ENCODE results near the gene GPR22.

GPR22 gene

DNA sequence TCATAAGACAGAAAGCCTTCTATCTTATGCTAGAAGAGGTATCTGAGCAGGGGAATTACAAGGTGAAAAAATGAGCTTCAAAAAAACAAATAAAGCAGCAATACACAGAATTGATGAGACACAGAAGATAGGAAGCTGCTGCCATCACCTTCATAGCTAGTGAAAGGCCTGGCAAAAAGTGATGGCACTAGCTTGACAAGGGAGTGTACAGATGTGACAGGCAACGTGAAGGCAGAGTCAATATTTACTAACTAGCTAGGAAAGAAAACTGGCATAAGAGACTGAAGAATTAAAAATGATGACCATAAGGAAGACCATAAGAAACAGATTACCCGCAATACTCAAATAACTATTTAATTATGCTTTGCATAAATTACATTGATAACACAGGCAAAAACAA is 9.4 kb downstream of the GPR22 start:
- FAIRE-seq, result no peak
- no peak for DNase-seq (ENCODE audit: low spot score)

DNA sequence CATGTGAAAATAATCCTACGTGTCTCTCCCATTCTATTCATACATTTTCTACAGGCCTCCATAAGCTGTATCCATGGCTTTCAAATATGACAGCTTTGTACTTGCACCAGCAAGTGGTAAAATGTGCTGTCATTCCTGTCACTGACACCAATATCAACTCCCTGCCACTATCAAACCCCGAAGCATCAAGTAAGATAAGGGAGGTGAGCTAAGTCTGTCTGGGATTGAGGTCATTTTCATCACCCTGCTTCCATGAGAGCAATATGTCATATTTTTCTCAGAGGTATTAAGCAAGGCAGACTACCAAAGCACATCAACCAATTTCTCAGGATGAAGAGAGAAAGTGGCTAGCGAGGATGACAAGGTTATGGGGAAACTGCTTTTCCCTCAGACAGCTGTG is 11.1 kb downstream of the GPR22 start:
- no peak for FAIRE-seq

DNA sequence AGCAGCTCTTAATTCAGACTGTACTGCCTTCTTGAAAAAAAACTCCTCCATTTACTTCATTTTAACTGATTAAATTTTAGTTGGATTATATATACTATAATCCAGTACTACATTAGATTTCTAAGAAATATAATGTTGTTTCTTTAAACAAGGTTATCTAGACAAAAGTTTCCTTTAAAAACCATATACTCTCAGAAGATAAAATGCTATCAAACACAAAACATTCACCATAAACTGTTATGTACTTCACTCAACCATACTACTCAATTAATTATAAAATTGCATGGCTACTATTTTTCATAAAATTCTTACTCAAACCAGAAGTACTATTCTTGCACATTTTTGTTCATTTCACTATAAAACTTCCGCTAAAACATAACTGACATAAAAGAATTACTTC is 12.7 kb downstream of the GPR22 start:
- FAIRE-seq, result peak; percentile 40
- DNase-seq (ENCODE audit: low spot score), result no peak

More for the DNA sequence above, 11.1 kb downstream of the GPR22 start:
- no peak for DNase-seq (ENCODE audit: low spot score)

DNA sequence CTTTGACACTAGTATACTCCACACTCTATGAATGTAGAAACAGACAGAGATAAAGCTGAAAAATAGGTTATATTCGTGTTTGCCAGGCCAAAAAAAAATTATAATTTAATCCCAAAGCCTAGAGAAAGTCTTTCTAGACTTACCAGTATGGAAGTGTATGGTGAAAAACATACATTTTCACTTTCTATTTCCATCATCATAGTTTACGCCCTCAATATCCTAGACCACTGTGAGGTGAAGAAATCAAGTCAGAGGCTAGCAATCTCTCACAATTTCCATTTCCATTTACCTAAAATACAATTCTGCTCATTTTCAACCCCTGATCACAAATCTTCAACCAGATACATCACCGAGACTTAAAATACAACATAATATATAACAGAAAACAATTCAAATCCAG is 16.2 kb downstream of the GPR22 start:
- no peak for DNase-seq (ENCODE audit: low spot score)
- no peak for FAIRE-seq

DNA sequence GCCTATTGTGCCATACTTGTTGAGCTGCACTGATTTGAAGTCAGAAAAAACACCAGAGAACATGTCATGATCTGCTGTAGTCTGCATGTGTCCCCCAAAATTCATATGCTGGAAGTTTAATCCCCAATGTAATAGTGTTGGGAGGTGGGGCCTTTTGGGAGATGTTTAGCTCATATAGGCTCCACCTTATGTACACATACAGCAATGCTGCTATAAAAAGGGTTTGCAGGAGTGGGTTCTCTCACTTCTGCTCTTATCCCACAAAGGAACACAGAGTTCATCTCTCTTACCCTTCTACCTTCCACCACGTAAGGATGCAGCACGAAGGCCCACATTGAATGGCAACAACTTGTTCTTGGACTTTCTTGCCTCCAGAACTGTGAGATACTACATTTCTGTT is 23.0 kb downstream of the GPR22 start:
- DNase-seq (ENCODE audit: low spot score) (no peak), FAIRE-seq (no peak)

DNA sequence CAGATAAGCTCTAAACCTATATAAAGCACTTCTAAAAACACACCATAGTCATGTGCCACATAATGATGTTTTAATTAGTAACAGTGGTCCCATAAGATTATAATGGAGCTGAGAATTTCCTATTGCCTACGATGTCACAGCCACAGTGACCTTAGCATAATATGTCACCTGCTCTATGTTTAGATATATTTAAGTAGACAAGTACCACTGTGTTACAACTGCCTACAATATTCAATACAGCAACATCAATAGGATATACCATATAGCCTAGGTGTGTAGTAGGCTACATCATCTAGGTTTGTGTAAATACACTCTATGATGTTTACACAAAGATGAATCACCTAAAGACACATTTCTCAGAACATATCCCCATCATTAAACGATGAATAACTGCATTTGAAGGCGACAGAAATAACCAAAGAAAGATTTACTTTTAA is 24.5 kb downstream of the GPR22 start:
- FAIRE-seq, result no peak
- DNase-seq (ENCODE audit: low spot score), result no peak

DNA sequence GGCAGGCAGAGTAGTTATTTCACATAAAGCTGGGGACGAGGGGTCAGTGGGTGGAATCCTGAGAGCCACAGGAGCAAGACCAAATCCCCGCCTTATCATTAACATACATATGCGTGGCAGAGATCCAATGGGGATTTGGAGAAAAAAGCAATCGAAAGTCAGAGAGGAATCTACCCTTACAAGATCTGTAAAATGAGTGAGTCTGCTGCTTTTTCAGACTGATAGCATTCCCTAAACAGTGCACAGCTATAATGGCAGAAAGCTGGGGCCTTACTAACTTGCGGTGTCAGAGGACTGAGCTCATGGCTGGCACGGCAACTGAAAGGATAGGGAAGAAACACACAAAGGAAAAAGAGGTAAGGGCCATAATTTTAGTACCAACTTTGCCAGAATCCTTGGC is 25.0 kb downstream of the GPR22 start:
- DNase-seq (ENCODE audit: low spot score), result no peak
- FAIRE-seq, result no peak

DNA sequence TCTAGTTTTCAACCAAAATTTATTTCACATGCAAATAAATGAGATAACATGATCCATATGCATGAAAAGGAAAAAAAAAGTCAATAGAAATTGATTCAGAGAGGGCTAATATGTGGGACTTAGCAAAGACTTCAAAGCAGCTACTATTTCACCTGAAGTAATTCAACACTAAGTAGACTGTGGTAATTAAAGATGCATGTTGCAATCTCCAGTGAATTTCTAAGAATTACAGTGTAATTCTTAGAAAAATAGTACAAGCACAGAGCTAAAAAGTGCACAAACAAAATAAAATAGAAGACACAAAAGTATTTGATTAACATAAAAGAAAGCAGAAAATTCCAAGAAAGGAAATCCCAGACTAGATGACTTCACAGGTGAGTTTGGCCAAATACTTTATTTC is 25.7 kb downstream of the GPR22 start:
- DNase-seq (ENCODE audit: low spot score) (no peak), FAIRE-seq (no peak)

DNA sequence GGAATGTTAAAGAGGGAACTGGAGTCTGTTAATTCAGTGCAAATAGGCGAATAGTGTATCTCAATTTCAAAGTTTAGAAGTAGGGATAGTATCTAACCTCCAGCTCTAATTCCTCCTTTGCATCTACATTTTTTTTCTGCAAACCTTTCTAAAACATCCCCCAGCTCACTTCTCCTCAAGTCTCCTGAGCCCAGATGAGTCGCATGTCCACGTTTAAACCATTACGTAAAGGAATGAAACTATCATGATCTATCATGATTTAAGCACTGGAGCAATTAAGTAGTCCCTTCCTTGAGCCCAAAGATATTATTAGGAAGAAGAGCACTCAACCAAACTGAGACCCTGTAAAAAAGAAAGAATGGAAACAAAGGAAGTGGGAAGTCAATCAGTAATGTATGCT is 29.9 kb downstream of the GPR22 start:
- DNase-seq (ENCODE audit: low spot score) (no peak), FAIRE-seq (no peak)

DNA sequence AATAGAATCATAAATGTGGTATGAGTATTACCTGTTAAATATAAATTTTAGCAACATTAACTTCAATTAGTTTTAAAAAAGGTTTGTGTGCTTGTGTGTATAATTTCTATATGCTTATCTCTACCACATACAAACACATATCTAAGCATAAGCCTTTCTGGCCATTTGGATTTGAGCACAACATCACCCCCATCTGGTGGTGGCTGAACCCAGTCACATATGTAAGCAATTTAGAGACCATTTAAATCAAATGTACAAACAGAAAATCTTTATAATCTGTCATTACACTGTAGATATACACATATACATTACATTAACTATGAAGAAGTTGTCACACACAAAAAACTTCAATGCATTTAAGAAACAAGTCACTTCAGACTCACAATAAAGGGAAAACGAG is 31.7 kb downstream of the GPR22 start:
- DNase-seq (ENCODE audit: low spot score) (no peak), FAIRE-seq (peak; percentile 50)

DNA sequence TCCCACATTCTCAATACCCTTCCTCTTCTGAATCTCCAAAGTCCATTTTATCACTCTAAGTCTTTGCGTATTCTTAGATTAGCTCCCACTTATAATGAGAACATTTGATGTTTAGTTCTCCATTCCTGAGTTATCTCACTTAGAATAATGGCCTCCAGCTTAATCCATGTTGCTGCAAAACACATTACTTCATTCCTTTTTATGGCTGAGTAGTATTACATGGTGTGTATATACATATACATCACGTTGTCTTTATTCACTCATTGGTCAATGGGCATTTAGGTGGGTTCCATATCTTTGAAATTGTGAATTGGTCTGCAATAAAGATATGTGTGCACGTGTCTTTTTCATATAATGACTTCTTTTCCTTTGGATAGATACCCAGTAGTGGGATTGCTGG is 32.3 kb downstream of the GPR22 start:
- no peak for FAIRE-seq
- no peak for DNase-seq (ENCODE audit: low spot score)

DNA sequence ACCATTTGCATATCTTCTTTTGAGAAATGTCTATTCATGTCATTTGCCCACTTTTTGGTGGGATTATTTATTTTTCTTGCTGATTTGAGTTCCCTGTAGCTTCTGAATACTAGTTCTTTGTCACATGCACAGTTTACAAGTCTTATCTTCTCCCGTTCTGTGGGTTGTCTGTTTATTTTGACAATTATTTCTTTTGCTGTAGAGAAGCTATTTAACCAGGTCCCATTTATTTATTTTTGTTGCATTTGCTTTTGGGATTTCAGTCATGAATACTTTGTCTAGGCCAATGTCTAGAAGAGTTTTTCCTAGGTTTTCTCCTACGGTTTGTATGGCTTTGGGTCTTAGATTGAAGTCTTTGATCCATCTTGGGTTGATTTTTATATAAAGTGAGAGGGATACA is 32.9 kb downstream of the GPR22 start:
- no peak for DNase-seq (ENCODE audit: low spot score)
- no peak for FAIRE-seq

DNA sequence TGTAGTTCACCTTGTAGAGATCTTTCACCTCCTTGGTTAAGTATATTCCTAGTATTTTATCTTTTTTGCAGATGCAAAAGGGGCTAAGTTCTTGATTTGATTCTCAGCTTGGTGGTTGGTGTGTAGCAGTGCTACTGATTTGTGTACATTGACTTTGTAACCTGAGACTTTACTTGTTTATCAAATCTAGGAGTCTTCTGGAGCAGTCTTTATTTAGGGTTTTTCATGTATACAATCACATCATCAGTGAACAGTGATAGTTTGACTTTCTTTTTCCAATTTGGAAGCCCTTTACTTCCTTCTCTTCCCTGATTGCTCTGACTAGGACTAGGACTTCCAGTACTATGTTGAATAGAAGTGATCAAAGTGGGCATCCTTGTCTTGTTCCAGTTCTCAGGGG is 33.8 kb downstream of the GPR22 start:
- DNase-seq (ENCODE audit: low spot score), result no peak
- no peak for FAIRE-seq

DNA sequence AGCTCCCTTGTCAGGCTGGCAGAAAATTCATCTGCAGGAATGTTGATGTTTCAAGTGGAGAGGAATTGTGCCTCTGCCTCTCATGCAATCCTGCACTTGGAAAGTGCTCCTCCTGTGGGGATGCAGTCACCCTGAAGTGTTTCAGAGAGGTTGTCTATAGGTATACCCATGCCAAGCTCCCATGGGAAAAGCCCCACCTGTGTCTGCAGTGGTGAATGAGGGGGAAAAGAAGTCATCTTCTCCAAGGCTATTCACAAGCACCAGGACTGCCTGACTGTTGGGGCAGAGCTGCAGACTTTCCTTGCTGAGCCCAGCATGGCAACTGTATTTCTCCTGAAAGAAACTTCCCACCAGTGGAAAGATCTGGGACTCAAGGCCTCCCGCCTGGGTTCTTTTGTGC is 35.5 kb downstream of the GPR22 start:
- FAIRE-seq (no peak), DNase-seq (ENCODE audit: low spot score) (no peak)

DNA sequence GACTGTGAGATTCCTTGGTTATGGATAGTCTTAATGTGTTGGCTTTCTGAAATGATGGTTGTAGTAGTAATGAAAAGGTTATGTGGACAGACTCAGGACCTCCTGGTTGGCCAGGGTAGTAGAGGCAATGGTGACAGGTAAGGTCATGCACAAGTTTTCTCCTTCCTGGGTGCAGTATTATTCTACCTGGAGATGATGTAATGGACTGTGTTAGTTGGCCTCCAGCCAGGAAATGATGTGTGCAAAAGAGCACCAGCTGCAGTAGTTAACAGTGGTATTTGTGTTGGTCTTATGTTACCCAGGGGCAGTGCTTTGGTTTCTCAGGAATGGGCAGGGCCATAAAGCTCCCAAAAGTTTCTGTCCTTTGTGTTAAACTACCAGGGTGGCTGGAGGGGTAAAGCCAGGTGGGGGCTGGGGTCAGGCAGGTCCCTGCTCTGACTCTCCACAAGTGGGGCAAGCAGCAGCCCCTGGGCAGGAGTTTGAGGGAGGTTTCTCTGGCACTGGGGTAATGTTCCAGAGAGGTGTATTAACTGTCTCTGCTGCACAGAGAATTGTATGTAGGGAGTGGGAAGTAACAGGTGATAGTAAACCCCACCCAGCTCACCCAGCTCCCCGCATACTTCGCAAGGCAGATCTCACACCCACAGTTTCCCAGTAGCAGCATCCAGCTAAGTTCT is 36.3 kb downstream of the GPR22 start:
- FAIRE-seq, result no peak

DNA sequence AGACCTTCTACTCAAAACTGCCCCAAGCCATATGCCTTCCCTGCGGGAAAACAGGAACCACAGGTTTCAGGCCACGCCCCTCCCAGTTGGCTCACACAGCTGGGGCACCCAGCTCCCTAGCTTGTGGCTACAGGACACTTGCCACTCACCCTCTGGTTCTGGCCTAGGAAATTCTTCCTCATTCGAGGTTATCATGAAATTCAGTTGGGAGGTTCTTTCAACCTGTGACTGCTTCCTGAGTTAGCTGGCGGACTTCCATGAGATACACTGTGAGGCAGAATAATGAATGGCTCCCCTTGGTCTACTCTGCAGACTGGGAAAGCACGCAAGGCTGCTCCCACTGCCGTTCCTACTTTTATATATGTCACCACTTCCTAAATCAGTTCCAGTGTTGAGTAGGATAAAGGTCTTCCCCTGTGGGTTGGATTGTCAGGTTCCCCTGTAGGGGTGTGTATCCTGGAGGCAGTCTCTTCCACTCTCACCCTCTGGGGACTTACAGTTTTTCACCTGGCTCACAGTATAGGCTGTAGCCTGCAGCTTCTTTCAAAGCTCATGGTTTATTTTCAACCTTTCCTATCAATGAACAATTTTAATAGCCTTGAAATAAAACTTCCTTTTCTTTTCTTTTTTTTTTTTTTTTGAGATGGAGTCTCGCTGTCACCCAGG is 37.0 kb downstream of the GPR22 start:
- DNase-seq (ENCODE audit: low spot score) (no peak), FAIRE-seq (no peak)

More for the DNA sequence above, 36.3 kb downstream of the GPR22 start:
- DNase-seq (ENCODE audit: low spot score), result no peak
